ENCODE data around the gene MYO18B.
"Not testable (repeated sequence)": the region's sequence is repeated elsewhere in the genome, so short reads cannot be mapped to it uniquely, and the experiment has no call there.

Gene MYO18B

GRCh38 chr22:25702571-25703167 is 39.3 kb upstream of the MYO18B start:
- DNase-seq (ENCODE audit: low read depth), result no peak
- in situ Hi-C loops (cut with HindIII; ENCODE audit: low sequenced_read_pairs), result no loop called here
- TF ChIP-seq CTCF (IDR thresholded peaks at IDR 0.05; ENCODE audit: low read depth, low read length, missing control alignments), result no peak
- H3K4me3 ChIP-seq (ENCODE audit: low read depth, low read length), result no peak overlapping the region

DNA sequence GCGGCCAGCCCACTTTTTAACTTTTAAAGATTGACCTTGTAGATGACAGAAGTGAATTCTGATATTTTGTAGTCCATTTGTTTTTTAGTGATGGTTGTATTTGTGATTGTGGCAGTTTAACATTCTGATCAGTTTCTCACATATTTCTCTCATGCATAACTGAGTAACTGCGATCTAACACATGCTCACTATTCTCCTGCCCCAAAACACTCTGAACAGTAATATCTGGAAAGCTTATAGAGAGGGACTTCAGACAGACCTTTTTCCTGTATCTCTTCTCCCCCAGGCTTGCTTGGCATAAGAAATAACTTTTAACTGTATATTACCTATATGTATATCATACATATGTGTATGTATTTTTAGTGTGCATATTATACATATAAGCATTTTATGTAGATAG is 37.3 kb upstream of the MYO18B start:
- no peak for DNase-seq (ENCODE audit: low read depth)
- in situ Hi-C loops (cut with HindIII; ENCODE audit: low sequenced_read_pairs), result no loop called here
- no peak for TF ChIP-seq CTCF (IDR thresholded peaks at IDR 0.05; ENCODE audit: low read depth, low read length, missing control alignments)
- H3K4me3 ChIP-seq (ENCODE audit: low read depth, low read length), result no peak overlapping the region

- in situ Hi-C loops (cut with HindIII; ENCODE audit: low sequenced_read_pairs), result no loop called here
- no peak overlapping the region for H3K4me3 ChIP-seq (ENCODE audit: low read depth, low read length)
- no peak for TF ChIP-seq CTCF (IDR thresholded peaks at IDR 0.05; ENCODE audit: low read depth, low read length, missing control alignments)
- DNase-seq (ENCODE audit: low read depth), result no peak
Measured at GRCh38 chr22:25706197-25706596, 35.8 kb upstream of the MYO18B start.

- DNase-seq (ENCODE audit: low read depth); H3K4me3 ChIP-seq (ENCODE audit: low read depth, low read length); in situ Hi-C loops (cut with HindIII; ENCODE audit: low sequenced_read_pairs): not testable (repeated sequence)
Measured at GRCh38 chr22:25708430-25708829, 33.6 kb upstream of the MYO18B start.

GRCh38 chr22:25709758-25710157 is 32.2 kb upstream of the MYO18B start:
- no peak for DNase-seq (ENCODE audit: low read depth)

DNA sequence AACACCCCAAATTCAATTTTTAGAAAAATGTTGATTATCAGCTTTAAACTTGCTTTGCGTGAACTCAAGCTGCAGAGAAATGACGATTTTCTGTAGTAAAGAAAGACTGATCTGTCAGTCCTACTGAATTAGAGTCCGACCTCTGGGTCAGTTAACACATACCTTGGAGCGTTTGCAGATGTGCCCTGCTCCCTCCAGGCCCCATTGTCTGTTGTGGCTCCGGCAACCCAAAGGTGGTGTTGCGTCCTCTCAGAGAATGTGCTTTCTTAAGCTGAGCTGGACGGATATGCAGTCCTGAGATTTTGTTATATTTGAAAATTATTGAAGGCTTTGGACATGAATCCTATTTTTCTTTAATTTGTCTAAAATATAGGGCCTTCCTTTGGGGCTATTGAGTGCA is 31.5 kb upstream of the MYO18B start:
- H3K4me3 ChIP-seq (ENCODE audit: low read depth, low read length), result no peak overlapping the region
- TF ChIP-seq CTCF (IDR thresholded peaks at IDR 0.05; ENCODE audit: low read depth, low read length, missing control alignments), result no peak
- DNase-seq (ENCODE audit: low read depth), result no peak
- in situ Hi-C loops (cut with HindIII; ENCODE audit: low sequenced_read_pairs), result loop anchor here (5.0 kb wide), 1 partner anchor 62 kb away; no protein-coding TSS in a partner anchor

More at GRCh38 chr22:25709758-25710157, 32.2 kb upstream of the MYO18B start:
- no peak for TF ChIP-seq CTCF (IDR thresholded peaks at IDR 0.05; ENCODE audit: low read depth, low read length, missing control alignments)
- in situ Hi-C loops (cut with HindIII; ENCODE audit: low sequenced_read_pairs), result loop anchor here (5.0 kb wide), 1 partner anchor 63 kb away; no protein-coding TSS in a partner anchor
- H3K4me3 ChIP-seq (ENCODE audit: low read depth, low read length), result no peak overlapping the region

- in situ Hi-C loops (cut with HindIII; ENCODE audit: low sequenced_read_pairs), result loop anchor here (5.0 kb wide), 1 partner anchor 61 kb away; no protein-coding TSS in a partner anchor
- DNase-seq (ENCODE audit: low read depth), result no peak
- TF ChIP-seq CTCF (IDR thresholded peaks at IDR 0.05; ENCODE audit: low read depth, low read length, missing control alignments), result no peak
- H3K4me3 ChIP-seq (ENCODE audit: low read depth, low read length), result no peak overlapping the region
Measured at GRCh38 chr22:25711491-25711890, 30.5 kb upstream of the MYO18B start.

Measured in astrocyte of the cerebellum (primary cell).